Measurements from ENCODE around the gene CUZD1. TPM values are rescaled to one million over a fixed set of nuclear protein-coding genes. Genes with fewer than 3 reads are reported as not detected.
"Not testable (repeated sequence)": the region's sequence is repeated elsewhere in the genome, so short reads cannot be mapped to it uniquely, and the experiment has no call there.

Gene CUZD1
- total and polyA plus RNA-seq, 2 of the 13 experiments (the other 11 are each of a cell fraction or from before 2014, with no cell fraction given) = 0.22 to 0.29 TPM

DNA sequence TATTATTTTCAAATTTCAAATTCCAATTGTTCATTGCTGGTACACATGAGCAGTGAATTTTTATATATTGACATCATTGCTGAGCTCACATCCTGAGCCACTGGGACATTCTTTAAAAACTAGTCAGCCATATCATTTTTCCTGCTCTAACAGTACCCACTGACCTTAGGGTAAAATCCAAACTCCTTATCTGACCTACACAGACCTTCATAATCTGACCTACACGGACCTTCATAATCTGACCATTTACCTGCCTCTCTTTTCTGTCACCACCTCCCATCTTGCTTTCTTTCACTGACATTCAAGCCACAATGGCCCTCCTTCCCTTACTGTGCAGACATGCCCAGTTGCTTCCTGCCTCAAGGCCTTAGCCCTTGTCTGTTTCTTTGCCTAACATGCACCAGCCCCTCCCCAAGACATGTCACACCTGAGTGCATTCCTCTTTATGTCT is 16.1 kb upstream of the CUZD1 start:
- no TSS peak for BruUV-seq (replicated peaks)
- intact Hi-C loops (cut with micrococcal nuclease; ENCODE audit: unreplicated experiment) = no loop called here
- no peak for FAIRE-seq

GRCh38 chr10:122859527-122859926 is 13.9 kb upstream of the CUZD1 start:
- H2AFZ ChIP-seq (ENCODE audit: low read length) = no peak overlapping the region

More for the DNA sequence above, 16.1 kb upstream of the CUZD1 start:
- TF ChIP-seq NFE2L2 (IDR thresholded peaks at IDR 0.05; ENCODE audit: low read length) (no peak), ZNF556 (CRISPR knock-in tag; IDR thresholded peaks at IDR 0.05; ENCODE audit: borderline replicate concordance) (no peak), DDIT3 (CRISPR knock-in tag; IDR thresholded peaks at IDR 0.05) (no peak)
- H3K4me2 ChIP-seq (ENCODE audit: low read depth, low read length) = no peak overlapping the region
- no peak overlapping the region for H3K4me3 ChIP-seq (replicated peaks in 1 of 3; ENCODE audit: insufficient read depth in 1 of 3, low read depth in 2 of 3, low read length in 3 of 3)
- ChIA-PET POLR2A (no interaction called here), CTCF (ENCODE audit: low intra/inter-chr PET ratio, low total read pairs) (no interaction called here)
- no peaks in the 10 kb centered on the region for H3K9me3 ChIP-seq (ENCODE audit: low read length)
- no peak overlapping the region for H3K27ac ChIP-seq (ENCODE audit: extremely low read length, insufficient read depth, low read length)
- H3K9ac ChIP-seq (ENCODE audit: insufficient read depth, low read depth, low read length) = no peak overlapping the region
- H3K79me2 ChIP-seq (ENCODE audit: insufficient read depth, low read length) = peaks cover 4% of the 10 kb centered on the region
- no peak for DNase-seq (ENCODE audit: low spot score)
- H3K4me1 ChIP-seq (ENCODE audit: insufficient read depth, low read length) = peaks cover 21% of the 10 kb centered on the region
- no peaks in the 10 kb centered on the region for H3K36me3 ChIP-seq (replicated peaks in 1 of 2; ENCODE audit: control insufficient read depth in 1 of 2, insufficient read depth in 2 of 2, low read length in 2 of 2)
- no peak for ATAC-seq
- H4K20me1 ChIP-seq (ENCODE audit: insufficient read depth, low read length) = no peaks in the 10 kb centered on the region; the same call in 1 of the 2 replicates
- WGBS (ENCODE audit: low lambda C conversion rate) = 35% methylated on average over 1 of the region's 1 CpG
- H3K27me3 ChIP-seq (ENCODE audit: control insufficient read depth in 1 of 2, insufficient read depth in 2 of 2, low read length in 2 of 2) = no peaks in the 10 kb centered on the region
- no peak overlapping the region for H2AFZ ChIP-seq (ENCODE audit: low read length)
- in situ Hi-C loops (cut with HindIII; ENCODE audit: extremely low pct_ligation_motif_present, low pct_unique_long_range_greater_than_20kb) = no loop called here

GRCh38 chr10:122858042-122858441 is 12.4 kb upstream of the CUZD1 start:
- ATAC-seq = not testable (repeated sequence)

More at GRCh38 chr10:122859527-122859926, 13.9 kb upstream of the CUZD1 start:
- no peaks in the 10 kb centered on the region; the same call in 1 of the 2 replicates for H4K20me1 ChIP-seq (ENCODE audit: insufficient read depth, low read length)
- BruUV-seq (replicated peaks) = no TSS peak
- WGBS (ENCODE audit: low lambda C conversion rate) = no CpG with 5 or more reads among the region's 1 CpG
- H3K9me3 ChIP-seq (ENCODE audit: low read length) = no peaks in the 10 kb centered on the region
- H3K27me3 ChIP-seq (ENCODE audit: control insufficient read depth in 1 of 2, insufficient read depth in 2 of 2, low read length in 2 of 2) = no peaks in the 10 kb centered on the region
- FAIRE-seq (no peak), DNase-seq (ENCODE audit: low spot score) (no peak), ATAC-seq (no peak)
- ChIA-PET CTCF (ENCODE audit: low intra/inter-chr PET ratio, low total read pairs) (no interaction called here), POLR2A (no interaction called here)
- no peak overlapping the region for H3K4me3 ChIP-seq (replicated peaks in 1 of 3; ENCODE audit: insufficient read depth in 1 of 3, low read depth in 2 of 3, low read length in 3 of 3)
- H3K9ac ChIP-seq (ENCODE audit: insufficient read depth, low read depth, low read length) = no peak overlapping the region
- in situ Hi-C loops (cut with HindIII; ENCODE audit: extremely low pct_ligation_motif_present, low pct_unique_long_range_greater_than_20kb) = no loop called here
- peaks cover 4% of the 10 kb centered on the region for H3K79me2 ChIP-seq (ENCODE audit: insufficient read depth, low read length)
- no peak overlapping the region for H3K27ac ChIP-seq (ENCODE audit: extremely low read length, insufficient read depth, low read length)
- no peaks in the 10 kb centered on the region for H3K36me3 ChIP-seq (replicated peaks in 1 of 2; ENCODE audit: control insufficient read depth in 1 of 2, insufficient read depth in 2 of 2, low read length in 2 of 2)
- intact Hi-C loops (cut with micrococcal nuclease; ENCODE audit: unreplicated experiment) = no loop called here
- H3K4me1 ChIP-seq (ENCODE audit: insufficient read depth, low read length) = peaks cover 12% of the 10 kb centered on the region
- H3K4me2 ChIP-seq (ENCODE audit: low read depth, low read length) = no peak overlapping the region
- TF ChIP-seq SYNCRIP (IDR thresholded peaks at IDR 0.05; ENCODE audit: insufficient read depth, low read depth, low read length) = no peak

More at GRCh38 chr10:122858042-122858441, 12.4 kb upstream of the CUZD1 start:
- H2AFZ ChIP-seq (ENCODE audit: low read length); CTCF ChIA-PET (ENCODE audit: low intra/inter-chr PET ratio, low total read pairs); DNase-seq (ENCODE audit: low spot score); FAIRE-seq; H3K9ac ChIP-seq (ENCODE audit: insufficient read depth, low read depth, low read length); H3K4me2 ChIP-seq (ENCODE audit: low read depth, low read length); BruUV-seq (replicated peaks); H4K20me1 ChIP-seq (ENCODE audit: insufficient read depth, low read length); H3K79me2 ChIP-seq (ENCODE audit: insufficient read depth, low read length); H3K36me3 ChIP-seq (replicated peaks in 1 of 2; ENCODE audit: control insufficient read depth in 1 of 2, insufficient read depth in 2 of 2, low read length in 2 of 2); H3K9me3 ChIP-seq (ENCODE audit: low read length); H3K4me1 ChIP-seq (ENCODE audit: insufficient read depth, low read length); intact Hi-C loops (cut with micrococcal nuclease; ENCODE audit: unreplicated experiment); POLR2A ChIA-PET; H3K27me3 ChIP-seq (ENCODE audit: control insufficient read depth in 1 of 2, insufficient read depth in 2 of 2, low read length in 2 of 2); H3K4me3 ChIP-seq (replicated peaks in 1 of 3; ENCODE audit: insufficient read depth in 1 of 3, low read depth in 2 of 3, low read length in 3 of 3); H3K27ac ChIP-seq (ENCODE audit: extremely low read length, insufficient read depth, low read length); in situ Hi-C loops (cut with HindIII; ENCODE audit: extremely low pct_ligation_motif_present, low pct_unique_long_range_greater_than_20kb): not testable (repeated sequence)
- 73% methylated on average over 5 of the region's 5 CpGs for WGBS (ENCODE audit: low lambda C conversion rate)
